GM20431 (cell line): ENCODE results near the gene KIF22.
"Not testable (repeated sequence)": the region's sequence is repeated elsewhere in the genome, so short reads cannot be mapped to it uniquely, and the experiment has no call there.

ENCODE experiments used
- in situ Hi-C: fragments of 300-500 bp; cut with MseI, MboI; formaldehyde crosslinking; loops from one replicate; pipeline ENCODE4 v1.15.0; 2020; ENCODE audit warnings: low sequenced_read_pairs; ENCODE audit not compliant: unreplicated experiment

KIF22 gene

DNA sequence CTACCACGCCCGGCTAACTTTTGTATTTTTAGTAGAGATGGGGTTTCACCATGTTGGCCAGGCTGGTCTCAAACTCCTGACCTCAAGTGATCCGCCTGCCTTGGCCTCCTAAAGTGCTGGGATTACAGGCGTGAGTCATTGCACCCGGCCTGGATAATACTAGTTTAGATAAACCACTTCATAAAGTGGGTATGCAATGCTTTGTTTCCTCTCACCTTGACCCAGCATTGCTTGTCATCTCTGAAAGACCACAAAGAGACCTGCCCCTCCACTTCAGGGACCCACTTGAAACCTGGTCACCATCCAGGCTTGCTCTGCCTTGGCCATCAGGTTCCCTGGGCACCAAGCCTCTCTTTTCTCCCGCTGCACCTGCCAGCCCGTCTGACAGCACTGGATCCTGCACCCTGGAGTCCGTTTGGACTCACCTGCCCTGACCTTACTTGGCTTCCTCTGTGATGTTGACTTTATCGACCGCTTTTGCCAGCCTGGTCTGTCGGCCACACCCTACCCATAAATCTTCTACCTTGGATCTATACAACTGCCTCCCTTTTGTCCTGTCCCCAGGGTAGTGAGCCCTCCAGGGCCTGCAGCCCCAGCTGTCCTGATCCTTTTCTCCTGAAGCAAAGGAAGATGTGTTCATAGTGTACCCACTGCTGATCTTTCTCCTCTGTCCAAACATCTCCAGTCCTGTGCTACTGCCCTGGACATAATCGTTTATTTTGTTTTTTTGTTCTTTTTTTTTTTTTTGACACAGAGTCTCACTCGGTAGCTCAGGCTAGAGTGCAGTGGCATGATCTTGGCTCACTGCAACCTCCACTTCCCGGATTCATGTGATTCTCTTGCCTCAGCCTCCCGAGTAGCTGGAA is 25.2 kb upstream of the KIF22 start:
- in situ Hi-C loops: no loop called here

GRCh38 chr16:29766571-29766970 is 24.0 kb upstream of the KIF22 start:
- in situ Hi-C loops: no loop called here

DNA sequence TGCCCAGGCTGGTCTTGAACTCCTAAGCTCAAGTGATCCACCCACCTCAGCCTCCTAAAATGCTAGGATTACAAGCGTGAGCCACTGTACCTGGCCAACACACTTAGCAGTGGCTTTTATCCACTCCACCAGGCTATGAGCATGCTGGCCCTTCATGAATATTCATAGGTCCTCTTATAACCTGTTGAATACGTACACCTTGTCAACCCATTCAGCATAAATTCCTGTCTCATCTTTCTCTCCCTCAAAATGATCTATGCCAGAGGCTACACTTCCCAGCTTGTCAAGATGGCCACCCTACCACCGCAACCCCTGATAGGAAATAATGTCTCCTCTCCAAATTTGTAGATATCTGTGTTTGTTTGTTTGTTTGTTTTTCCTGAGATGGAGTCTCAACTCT is 23.5 kb upstream of the KIF22 start:
- in situ Hi-C loops: no loop called here

DNA sequence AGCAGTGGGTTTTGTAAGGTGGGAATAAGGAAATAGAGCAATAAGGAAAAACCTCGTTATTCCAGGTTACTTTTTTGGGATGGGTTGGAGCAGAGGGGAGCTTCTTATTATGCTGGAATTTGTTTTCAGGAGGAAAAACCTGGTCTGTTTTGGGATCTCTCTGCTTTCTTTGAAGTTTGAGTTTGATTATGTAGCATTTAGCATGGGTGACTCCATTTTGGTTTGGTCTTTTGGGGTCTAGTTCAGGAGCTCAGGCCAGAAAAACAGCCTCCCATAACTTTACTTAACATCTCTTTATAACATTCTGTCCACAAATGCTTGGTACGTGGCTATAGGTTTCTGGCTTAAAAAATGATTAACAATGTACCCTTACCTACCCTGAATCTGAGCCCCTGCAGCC is 21.0 kb upstream of the KIF22 start:
- in situ Hi-C loops: no loop called here

GRCh38 chr16:29770250-29770929 is 20.2 kb upstream of the KIF22 start:
- in situ Hi-C loops: no loop called here

DNA sequence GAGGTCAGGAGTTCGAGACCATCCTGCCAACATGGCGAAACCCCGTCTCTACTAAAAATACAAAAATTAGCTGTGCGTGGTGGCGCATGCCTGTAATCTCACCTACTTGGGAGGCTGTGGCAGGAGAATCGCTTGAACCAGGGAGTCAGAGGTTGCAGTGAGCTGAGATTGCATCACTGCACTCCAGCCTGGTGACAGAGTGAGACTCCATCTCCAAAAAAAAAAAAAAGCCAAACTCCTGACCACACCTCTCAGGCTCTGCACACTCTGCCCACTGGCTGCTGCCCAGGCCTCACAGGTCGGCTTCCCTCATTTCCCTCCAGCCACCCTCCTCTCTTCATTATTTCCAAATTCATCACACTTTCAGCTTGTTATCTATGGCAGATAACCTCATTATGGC is 18.2 kb upstream of the KIF22 start:
- in situ Hi-C loops: not testable (repeated sequence)

DNA sequence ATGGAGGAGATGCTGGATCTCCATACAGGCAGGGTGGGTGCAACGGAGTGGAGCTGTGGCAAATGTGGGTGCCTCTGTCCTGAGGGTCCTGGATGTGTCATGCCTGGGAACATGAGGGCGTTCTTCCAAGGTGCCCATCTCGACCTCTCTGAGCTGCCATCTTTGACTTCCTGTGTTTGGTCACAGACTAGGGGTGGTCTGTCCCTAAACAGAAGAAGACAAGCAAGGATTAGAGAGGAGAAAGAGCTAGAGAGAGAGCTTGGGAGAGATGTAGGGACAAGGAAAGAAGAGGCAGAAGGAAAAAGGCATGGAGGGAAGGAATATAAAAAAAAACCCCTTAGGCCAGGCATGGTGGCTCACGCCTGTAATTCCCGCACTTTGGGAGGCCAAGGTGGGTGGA is 15.8 kb upstream of the KIF22 start:
- in situ Hi-C loops: no loop called here

GRCh38 chr16:29775742-29776408 is 14.7 kb upstream of the KIF22 start:
- in situ Hi-C loops: no loop called here

- in situ Hi-C loops: no loop called here
These were observed 12.8 kb upstream of the KIF22 start, which contains the start of gene ZG16 for GRCh38 chr16:29777576-29778350. Gene ZG16 (plus strand): TSS chr16:29778256. CDS start chr16:29779267, 1,011 bp downstream.

DNA sequence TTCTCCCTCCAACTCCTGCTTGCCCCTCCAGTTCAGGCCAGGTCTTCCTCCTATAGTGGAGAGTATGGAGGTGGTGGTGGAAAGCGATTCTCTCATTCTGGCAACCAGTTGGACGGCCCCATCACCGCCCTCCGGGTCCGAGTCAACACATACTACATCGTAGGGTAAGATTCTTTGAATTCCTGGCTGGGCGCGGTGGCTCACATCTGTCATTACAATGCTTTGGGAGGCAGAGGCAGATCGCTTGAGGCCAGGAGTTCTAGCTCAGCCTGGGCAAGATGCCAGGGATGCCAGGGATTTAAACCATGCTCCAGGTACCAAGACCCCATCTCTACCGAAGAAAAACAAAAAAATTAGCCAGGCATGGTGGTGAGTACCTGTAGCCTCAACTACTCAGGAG is 11.1 kb upstream of the KIF22 start:
- in situ Hi-C loops: no loop called here

GRCh38 chr16:29783094-29783953 is 7.2 kb upstream of the KIF22 start:
- in situ Hi-C loops: not testable (repeated sequence)

DNA sequence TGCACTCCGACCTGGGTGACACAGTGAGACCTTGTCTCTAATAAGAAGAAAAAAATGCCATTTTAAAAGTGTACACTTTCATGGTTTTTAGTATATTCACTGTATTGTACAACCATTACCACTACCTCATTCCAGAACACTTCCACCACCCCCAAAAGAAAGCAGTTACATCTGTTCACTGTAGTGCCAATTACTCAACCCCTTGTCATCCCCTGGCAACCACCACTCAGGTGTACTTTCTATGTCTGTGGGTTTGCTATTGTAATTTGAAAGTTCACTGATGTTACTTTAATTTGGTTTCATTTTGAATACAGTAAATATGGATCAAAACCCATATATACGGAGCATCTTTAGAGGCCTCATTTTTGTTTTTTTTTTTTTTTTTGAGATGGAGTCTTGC is 6.4 kb upstream of the KIF22 start:
- in situ Hi-C loops: no loop called here

- in situ Hi-C loops: no loop called here
These were observed 5.5 kb upstream of the KIF22 start for GRCh38 chr16:29784901-29785500.

GRCh38 chr16:29787155-29787554 is 3.4 kb upstream of the KIF22 start:
- in situ Hi-C loops: not testable (repeated sequence)

DNA sequence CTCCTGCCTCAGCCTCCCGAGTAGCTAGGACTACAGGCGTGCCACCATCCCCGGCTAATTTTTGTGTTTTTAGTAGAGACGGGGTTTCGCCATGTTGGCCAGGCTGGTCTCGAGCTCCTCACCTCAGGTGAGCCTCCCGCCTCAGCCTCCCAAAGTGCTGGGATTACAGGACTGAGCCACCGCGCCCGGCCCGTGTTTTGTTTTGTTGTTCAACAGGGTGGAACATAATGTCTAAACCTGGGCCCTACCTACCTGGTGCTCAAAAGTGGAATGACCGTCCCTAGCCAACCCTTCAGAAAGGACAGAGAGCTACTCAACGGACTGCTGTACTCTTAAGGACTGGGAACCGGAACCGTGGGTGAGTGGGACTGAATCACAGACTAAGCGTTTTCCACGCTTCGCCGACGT is 772 bp upstream of the KIF22 start:
- in situ Hi-C loops: no loop called here

GRCh38 chr16:29790949-29791844 is 646 bp downstream of the KIF22 start:
- in situ Hi-C loops: no loop called here

GRCh38 chr16:29791845-29792807 is 1.6 kb downstream of the KIF22 start:
- in situ Hi-C loops: no loop called here
